NCI-H187 (cell line): ENCODE measurements around the gene MSANTD2.
A peak's percentile ranks its signal among the peaks of the same experiment; 100 is the strongest.

Source experiments
- DNase-seq, 2 experiments: peaks; one replicate each; lab custom pipeline; 2025; lab: John Stamatoyannopoulos, UW

Gene MSANTD2

GRCh38 chr11:124754309-124754708 lies 45.9 kb downstream of the MSANTD2 start:
- DNase-seq = no peak

GRCh38 chr11:124753624-124754023 lies 46.6 kb downstream of the MSANTD2 start:
- no peak for DNase-seq

- DNase-seq = no peak
Observed at GRCh38 chr11:124753205-124753604, 47.0 kb downstream of the MSANTD2 start.

GRCh38 chr11:124752471-124753102 lies 47.6 kb downstream of the MSANTD2 start:
- DNase-seq = no peak

- DNase-seq = no peak
Observed at GRCh38 chr11:124751741-124752470, 48.3 kb downstream of the MSANTD2 start, which contains the start of gene VSIG2. TSS of gene VSIG2 (minus strand) at chr11:124752255. CDS start at chr11:124752137, 118 bp downstream.

- DNase-seq = no peak
Observed at GRCh38 chr11:124751391-124751740, 48.8 kb downstream of the MSANTD2 start.

- DNase-seq = no peak
Observed at GRCh38 chr11:124749912-124750311, 50.3 kb downstream of the MSANTD2 start.

- DNase-seq = no peak
Observed at GRCh38 chr11:124748481-124749343, 51.5 kb downstream of the MSANTD2 start.

GRCh38 chr11:124748100-124748418 lies 52.1 kb downstream of the MSANTD2 start:
- DNase-seq = no peak

- no peak for DNase-seq
Observed at GRCh38 chr11:124747406-124748099, 52.7 kb downstream of the MSANTD2 start.

- no peak for DNase-seq
Observed at GRCh38 chr11:124746621-124747243, 53.5 kb downstream of the MSANTD2 start.

- no peak for DNase-seq
Observed at GRCh38 chr11:124745835-124746620, 54.2 kb downstream of the MSANTD2 start.

GRCh38 chr11:124745270-124745834 lies 54.9 kb downstream of the MSANTD2 start:
- no peak for DNase-seq

- DNase-seq = no peak
Observed at GRCh38 chr11:124743050-124743449, 57.2 kb downstream of the MSANTD2 start.

- no peak for DNase-seq
Observed at GRCh38 chr11:124742555-124742954, 57.7 kb downstream of the MSANTD2 start.

- DNase-seq = no peak
Observed at GRCh38 chr11:124740277-124740882, 59.8 kb downstream of the MSANTD2 start.

GRCh38 chr11:124739479-124740276 lies 60.5 kb downstream of the MSANTD2 start, which contains the start of gene NRGN:
TSS of gene NRGN (plus strand) at chr11:124739942. CDS start at chr11:124740085, 143 bp downstream.
- DNase-seq = peak; percentile 55 to 84

- DNase-seq = no peak
Observed at GRCh38 chr11:124738713-124739478, 61.3 kb downstream of the MSANTD2 start.
